Heart right ventricle (tissue), 16 donors: ENCODE measurements around the gene CDC16. TPM values are rescaled to one million over a fixed set of nuclear protein-coding genes. Genes with fewer than 3 reads are reported as not detected.

Source experiments
- ATAC-seq, 8 donors: fragments of 200-7000 bp; cut with Tn5 transposase; one replicate each; pipeline ENCODE4 v1.9.1; 2020; ENCODE audit warnings: mild to moderate bottlenecking in 8 of 8, moderate library complexity in 8 of 8, moderate number of reproducible peaks in 1 of 8
- DNase-seq, 2 donors: peaks; one replicate each; pipeline ENCODE4 v3.0.0-alpha.2; 2020
- H3K27ac ChIP-seq, 10 donors: fragments of 200-600 bp; sonication (generic) in 2 of 10; one replicate each; pipeline versions ENCODE4 v1.5.0 to v1.8.0; 2020 to 2022; ENCODE audit warnings: mild to moderate bottlenecking in 3 of 10
- H3K27me3 ChIP-seq, 7 donors: fragments of 200-600 bp; one replicate each; pipeline ENCODE4 v1.8.0; 2021 to 2022; ENCODE audit warnings: mild to moderate bottlenecking in 2 of 7
- H3K36me3 ChIP-seq, 9 donors: fragments of 200-600 bp; sonication (generic) in 1 of 9; one replicate each; pipeline versions ENCODE4 v1.5.0 to v1.8.0; 2020 to 2022; ENCODE audit warnings: mild to moderate bottlenecking in 2 of 9
- H3K4me1 ChIP-seq, 9 donors: fragments of 200-600 bp; sonication (generic) in 1 of 9; one replicate each; pipeline versions ENCODE4 v1.5.0 to v1.8.0; 2020 to 2022; ENCODE audit warnings: mild to moderate bottlenecking in 4 of 9
- H3K4me3 ChIP-seq, 10 donors: fragments of 200-600 bp; sonication (generic) in 2 of 10; one replicate each; pipeline versions ENCODE4 v1.5.0 to v1.8.0; 2020 to 2022; ENCODE audit warnings: mild to moderate bottlenecking in 7 of 10, moderate library complexity in 2 of 10
- H3K9me3 ChIP-seq, 11 donors: fragments of 200-600 bp in 10 of 11; sonication (generic) in 2 of 11; one replicate each; pipeline versions ENCODE4 v1.5.0 to v1.8.0; 2013 to 2022; ENCODE audit warnings: mild to moderate bottlenecking in 2 of 11, control low read depth in 1 of 11, moderate library complexity in 1 of 11
- CTCF ChIP-seq, 9 donors: fragments of 200-600 bp; sonication (generic) in 2 of 9; IDR thresholded peaks; one replicate each; pipeline versions ENCODE4 v1.5.0 to v1.8.0; 2021 to 2022; ENCODE audit warnings: antibody characterized with exemption in 9 of 9, mild to moderate bottlenecking in 5 of 9, moderate library complexity in 1 of 9
- WGBS, 2 donors: extraction: QIAGEN DNeasy Blood & Tissue Kit; methylation state at CpG; one replicate each; pipeline ENCODE4 v1.1.7; 2013; ENCODE audit warnings: inconsistent platforms in 1 of 2; 5-methylcytosine and 5-hydroxymethylcytosine counted together
- intact Hi-C, 10 donors: fragments of 100-400 bp; cut with DNase I; formaldehyde crosslinking; loops; one replicate each; pipeline versions ENCODE4 v1.11.1 to v1.14.2; 2022
- polyA plus RNA-seq, 2 donors: library from polyadenylated mRNA; stranded (reverse); fragments of 200-250 nt; gene quantifications; one replicate each; pipeline ENCODE4 v1.2.3, GENCODE V29; 2013
- total RNA-seq, 10 donors: library from RNA; stranded (reverse); fragmentation: NEBNext Ultra II Directional in 3 of 10; extraction: Animal tissue kit (Norgen Biotek cat#: 25700) in 3 of 10; gene quantifications; one replicate each; pipeline versions ENCODE4 v1.2.1 to v1.2.4, GENCODE V29; 2021 to 2023
- donor health status: Arrhythmogenic right ventricular cardiomyopathy.
- donor health status: ischemic (EF 13 %, LVEDD 7.1; RV severe dilation, severe dysfunction).
- donor health status: healthy with polysubstance abuse.
- donor health status: DM: no; HTN: yes; CAD: no.
- donor health status: DM: no; HTN: no; CAD: no.
- donor health status: ischemic (EF 25% LVEDD 6.9; RV normal size, moderate dysfunction).
- donor health status: ischemic (EF 25% LVEDD 5.7; RV mildly dilated, moderate dysfunction).
- donor health status: healthy.
- donor health status: DM: yes; HTN: yes; CAD: no.
- donor health status: Ischemic cardiomyopathy.
- donor health status: ischemic (EF 35%, LVEDD 5.7; RV mildly dilated, moderate dysfunction).
- donor health status: nonischemic (EF 11% LVEDD 7.7; RV severe dilation, severe dysfunction).
- donor health status: DM: yes; HTN: yes; CAD: no.
- donor health status: PGD.
- donor health status: ischemic (EF 29% LVEDD 5.4; RV normal size, mild dysfunction).
- donor health status: nonischemic (EF 23%, LVEDD 6.1; RV moderate dilation, normal function).

The CDC16 gene
- total and polyA plus RNA-seq, 12 donors = 27.8 to 76.6 (median 30.4) TPM

- ATAC-seq = peak in 6 of 8 donors; percentile 22 to 61 (median 40)
- Histone ChIP-seq H3K9me3 (no peaks in the 10 kb centered on the region), H3K27ac (peak overlapping the region in 2 of 10 donors; percentile 48 to 65), H3K4me3 (no peak overlapping the region), H3K27me3 (peaks cover 0 to 7% (median 0%) of the 10 kb centered on the region in 7 donors), H3K4me1 (peaks cover 0 to 31% (median 0%) of the 10 kb centered on the region in 9 donors), H3K36me3 (no peaks in the 10 kb centered on the region)
- intact Hi-C loops = no loop called here
- peak in 1 of 2 donors; percentile 24 for DNase-seq
- TF ChIP-seq CTCF (IDR thresholded peaks at IDR 0.05) = no peak
- WGBS, 2 donors = 30 to 36% methylated on average over 9 of the region's 9 CpGs
Observed at GRCh38 chr13:114222461-114222968, 12.2 kb upstream of the CDC16 start.

- ATAC-seq (no peak), DNase-seq (no peak)
- 94% methylated on average over 13 of the region's 13 CpGs for WGBS, 2 donors
- Histone ChIP-seq H3K27me3 (peaks cover 0 to 23% (median 11%) of the 10 kb centered on the region in 7 donors), H3K36me3 (no peaks in the 10 kb centered on the region), H3K4me1 (peaks cover 0 to 33% (median 0%) of the 10 kb centered on the region in 9 donors), H3K9me3 (no peaks in the 10 kb centered on the region), H3K4me3 (no peak overlapping the region), H3K27ac (no peak overlapping the region)
- no peak for TF ChIP-seq CTCF (IDR thresholded peaks at IDR 0.05)
- intact Hi-C loops = no loop called here
Observed at GRCh38 chr13:114224201-114224600, 10.5 kb upstream of the CDC16 start.

- Histone ChIP-seq H3K27me3 (peaks cover 0 to 37% (median 23%) of the 10 kb centered on the region in 7 donors), H3K9me3 (no peaks in the 10 kb centered on the region), H3K4me1 (peaks cover 0 to 45% (median 0%) of the 10 kb centered on the region in 9 donors), H3K36me3 (no peaks in the 10 kb centered on the region), H3K27ac (no peak overlapping the region), H3K4me3 (no peak overlapping the region)
- TF ChIP-seq CTCF (IDR thresholded peaks at IDR 0.05) = no peak
- no peak for DNase-seq
- WGBS, 2 donors = 76 to 81% methylated on average over 8 of the region's 8 CpGs
- intact Hi-C loops = loop anchor here (1.0 to 5.0 kb wide), 8 partner anchors 258 to 413 kb away; no protein-coding TSS in a partner anchor
- ATAC-seq = peak in 1 of 8 donors; percentile 8
Observed at GRCh38 chr13:114225610-114226009, 9.1 kb upstream of the CDC16 start.

GRCh38 chr13:114226088-114226487 lies 8.6 kb upstream of the CDC16 start:
- TF ChIP-seq CTCF (IDR thresholded peaks at IDR 0.05) = no peak
- peaks cover 0 to 39% (median 24%) of the 10 kb centered on the region in 7 donors for H3K27me3 ChIP-seq
- no peaks in the 10 kb centered on the region for H3K36me3 ChIP-seq
- H3K9me3 ChIP-seq = no peaks in the 10 kb centered on the region
- H3K27ac ChIP-seq = no peak overlapping the region
- H3K4me1 ChIP-seq = peaks cover 0 to 45% (median 0%) of the 10 kb centered on the region in 9 donors
- WGBS, 2 donors = 88 to 92% methylated on average over 11 of the region's 11 CpGs
- no peak for ATAC-seq
- intact Hi-C loops = loop anchor here (1.0 to 5.0 kb wide), 8 partner anchors 259 to 414 kb away; no protein-coding TSS in a partner anchor
- no peak for DNase-seq
- no peak overlapping the region for H3K4me3 ChIP-seq
